Activated naive CD4-positive, alpha-beta T cell (primary cell): ENCODE data around the gene SLC10A6.

Source experiments
- DNase-seq, 4 experiments: peaks; one replicate each; lab custom pipeline; 2025; lab: John Stamatoyannopoulos, UW

Gene SLC10A6

GRCh38 chr4:86778175-86778574, 71.0 kb downstream of the SLC10A6 start:
- DNase-seq = no peak

- no peak for DNase-seq
Measured at GRCh38 chr4:86775061-86775460, 74.1 kb downstream of the SLC10A6 start.
